Measurements from ENCODE around the gene OR6S1. TPM values are rescaled to one million over a fixed set of nuclear protein-coding genes. Genes with fewer than 3 reads are reported as not detected.
A peak's percentile ranks its signal among the peaks of the same experiment; 100 is the strongest.

Gene OR6S1
- total and polyA plus RNA-seq, 2 donors (not counting 3 experiments of a cell fraction or from before 2014, with no cell fraction given) = not detected

- intact Hi-C loops (cut with micrococcal nuclease) = no loop called here
- FAIRE-seq (no peak), DNase-seq (ENCODE audit: low read depth, low spot score) (no peak)
- Histone ChIP-seq H3K4me2 (ENCODE audit: insufficient read depth, low read length) (no peak overlapping the region), H3K79me2 (ENCODE audit: control insufficient read depth, insufficient read depth, low read length) (no peaks in the 10 kb centered on the region), H3K36me3 (ENCODE audit: control insufficient read depth in 2 of 2, extremely low read depth in 1 of 2, insufficient read depth in 2 of 2, low read length in 2 of 2) (no peaks in the 10 kb centered on the region), H3K4me1 (ENCODE audit: control insufficient read depth, extremely low read depth, insufficient read depth, low read length) (peaks cover 14% of the 10 kb centered on the region), H3K9ac (replicated peaks; ENCODE audit: extremely low read depth, insufficient read depth, low read length) (no peak overlapping the region), H3K9me3 (replicated peaks; ENCODE audit: control insufficient read depth, insufficient read depth, low read length) (no peaks in the 10 kb centered on the region), H3K27me3 (ENCODE audit: control insufficient read depth in 2 of 2, insufficient read depth in 2 of 2, low read length in 2 of 2) (peaks cover 21 to 27% of the 10 kb centered on the region in 2 experiments), H3K9me1 (replicated peaks; ENCODE audit: control insufficient read depth, extremely low read depth, insufficient read depth, low read length) (no peaks in the 10 kb centered on the region), H4K20me1 (replicated peaks; ENCODE audit: control insufficient read depth, extremely low read depth, insufficient read depth, low read length) (no peaks in the 10 kb centered on the region), H3K4me3 (replicated peaks in 1 of 3; ENCODE audit: insufficient read depth in 1 of 3, low read depth in 1 of 3, low read length in 3 of 3) (no peak overlapping the region), H3K27ac (ENCODE audit: insufficient read depth, low read depth, low read length) (no peak overlapping the region), H2AFZ (ENCODE audit: low read depth, low read length) (no peak overlapping the region)
- CTCF ChIA-PET = interaction anchor here (1.0 to 3.4 kb wide), 4 partner anchors 11 to 67 kb away, joined by 3 to 17 read pairs (median 5); no protein-coding TSS in a partner anchor
- TF ChIP-seq EZH2 (IDR thresholded peaks at IDR 0.05; ENCODE audit: borderline replicate concordance, low read depth, low read length, severe bottlenecking) (no peak), POLR2A (IDR thresholded peaks at IDR 0.05; ENCODE audit: low read depth, low read length) (no peak), MYC (IDR thresholded peaks at IDR 0.05; ENCODE audit: low read depth, low read length) (no peak), GATA2 (IDR thresholded peaks at IDR 0.05; ENCODE audit: insufficient read depth, insufficient read length, low read depth, low read length) (no peak), JUN (IDR thresholded peaks at IDR 0.05; ENCODE audit: borderline replicate concordance, insufficient read depth, insufficient read length, low read depth) (no peak)
- POLR2A ChIA-PET = no interaction called here
- dilution Hi-C loops (cut with MboI; ENCODE audit: extremely low pct_ligation_motif_present, low sequenced_read_pairs) = no loop called here
- BruUV-seq (replicated peaks) = no TSS peak
Observed at GRCh38 chr14:20623798-20624197, 17.7 kb downstream of the OR6S1 start.

- no peak overlapping the region for H3K27ac ChIP-seq (ENCODE audit: insufficient read depth, low read depth, low read length)
- no peak overlapping the region for H3K9ac ChIP-seq (replicated peaks; ENCODE audit: extremely low read depth, insufficient read depth, low read length)
- intact Hi-C loops (cut with micrococcal nuclease) (no loop called here), dilution Hi-C loops (cut with MboI; ENCODE audit: extremely low pct_ligation_motif_present, low sequenced_read_pairs) (no loop called here)
- H3K4me2 ChIP-seq (ENCODE audit: insufficient read depth, low read length) = no peak overlapping the region
- POLR2A ChIA-PET = no interaction called here
- TF ChIP-seq CTCF (IDR thresholded peaks at IDR 0.05; ENCODE audit: extremely low read depth in 1 of 2, insufficient read depth in 1 of 2, low read depth in 1 of 2, low read length in 2 of 2) (no peak), FOS (IDR thresholded peaks at IDR 0.05; ENCODE audit: borderline replicate concordance, insufficient read depth, low read length) (no peak), POLR2AphosphoS5 (IDR thresholded peaks at IDR 0.05; ENCODE audit: insufficient read depth, low read depth, low read length) (no peak), EZH2 (IDR thresholded peaks at IDR 0.05; ENCODE audit: borderline replicate concordance, low read depth, low read length, severe bottlenecking) (no peak)
- no peak for FAIRE-seq
- BruUV-seq (replicated peaks) = no TSS peak
- H2AFZ ChIP-seq (ENCODE audit: low read depth, low read length) = peak overlapping the region; percentile 14
- no peak for DNase-seq (ENCODE audit: low read depth, low spot score)
- peaks cover 17 to 21% of the 10 kb centered on the region in 2 experiments for H3K27me3 ChIP-seq (ENCODE audit: control insufficient read depth in 2 of 2, insufficient read depth in 2 of 2, low read length in 2 of 2)
- CTCF ChIA-PET = interaction anchor here (1.0 to 3.4 kb wide), 4 partner anchors 10 to 68 kb away, joined by 3 to 17 read pairs (median 5); no protein-coding TSS in a partner anchor
- H3K9me3 ChIP-seq (replicated peaks; ENCODE audit: control insufficient read depth, insufficient read depth, low read length) = no peaks in the 10 kb centered on the region
- peaks cover 14% of the 10 kb centered on the region for H3K4me1 ChIP-seq (ENCODE audit: control insufficient read depth, extremely low read depth, insufficient read depth, low read length)
- H3K79me2 ChIP-seq (ENCODE audit: control insufficient read depth, insufficient read depth, low read length) = no peaks in the 10 kb centered on the region
- H3K36me3 ChIP-seq (ENCODE audit: control insufficient read depth in 2 of 2, extremely low read depth in 1 of 2, insufficient read depth in 2 of 2, low read length in 2 of 2) = no peaks in the 10 kb centered on the region
- no peak overlapping the region for H3K4me3 ChIP-seq (replicated peaks in 1 of 3; ENCODE audit: insufficient read depth in 1 of 3, low read depth in 1 of 3, low read length in 3 of 3)
- no peaks in the 10 kb centered on the region for H3K9me1 ChIP-seq (replicated peaks; ENCODE audit: control insufficient read depth, extremely low read depth, insufficient read depth, low read length)
- no peaks in the 10 kb centered on the region for H4K20me1 ChIP-seq (replicated peaks; ENCODE audit: control insufficient read depth, extremely low read depth, insufficient read depth, low read length)
Observed at GRCh38 chr14:20622816-20623291, 18.6 kb downstream of the OR6S1 start.
